A673 (cell line): Measurements from ENCODE around the gene MORC1. TPM values are rescaled to one million over a fixed set of nuclear protein-coding genes. Genes with fewer than 3 reads are reported as not detected.

Source experiments
- BruUV-seq: library from RNA; stranded (reverse); fragments of 400-500 nt; replicated peaks from 2 replicates; lab custom pipeline; 2021; lab: Mats Ljungman, UMichigan
- CTCF ChIA-PET: fragments of 300-600 bp; sonication (Branson Sonifier 250); formaldehyde crosslinking; loops from one replicate; lab custom pipeline; 2022; ENCODE audit warnings: antibody characterized with exemption; lab: Charles Lee
- POLR2A ChIA-PET: fragments of 300-600 bp; sonication (Branson Sonifier 250); formaldehyde crosslinking; loops from one replicate; lab custom pipeline; 2022; ENCODE audit warnings: antibody characterized with exemption; ENCODE audit not compliant: low non-redundant PET; lab: Charles Lee
- DNase-seq: peaks from one replicate; pipeline ENCODE4 v3.0.0-alpha.2; 2015; ENCODE audit warnings: low spot score
- H3K27ac ChIP-seq: fragments of 200-600 bp; sonication (generic); 2 replicates; pipeline ENCODE4 v1.5.1; 2016; ENCODE audit warnings: mixed run types, low read depth, mild to moderate bottlenecking, mixed read lengths, antibody characterized with exemption, low read length; ENCODE audit not compliant: poor library complexity, severe bottlenecking
- H3K27me3 ChIP-seq: fragments of 200-600 bp; sonication (generic); replicated peaks from 2 replicates; pipeline ENCODE4 v1.6.1; 2017; ENCODE audit warnings: mixed run types, low read depth, mild to moderate bottlenecking, mixed read lengths, antibody characterized with exemption, low read length; ENCODE audit not compliant: insufficient read depth, poor library complexity
- H3K36me3 ChIP-seq: fragments of 200-600 bp; sonication (generic); 2 replicates; pipeline ENCODE4 v1.6.1; 2016; ENCODE audit warnings: mixed run types, mild to moderate bottlenecking, mixed read lengths, antibody characterized with exemption, low read length; ENCODE audit not compliant: insufficient read depth, poor library complexity, severe bottlenecking
- H3K4me1 ChIP-seq: fragments of 200-600 bp; sonication (generic); 2 replicates; pipeline ENCODE4 v1.6.1; 2017; ENCODE audit warnings: mixed run types, mild to moderate bottlenecking, mixed read lengths, antibody characterized with exemption, low read length; ENCODE audit not compliant: insufficient read depth, poor library complexity, severe bottlenecking
- H3K4me3 ChIP-seq: fragments of 200-600 bp; sonication (generic); 2 replicates; pipeline ENCODE4 v1.5.1; 2016; ENCODE audit warnings: low read depth, mixed run types, mild to moderate bottlenecking, mixed read lengths, low read length; ENCODE audit not compliant: poor library complexity, severe bottlenecking
- H3K9me3 ChIP-seq: fragments of 200-600 bp; sonication (generic); 2 replicates; pipeline ENCODE4 v1.6.1; 2016; ENCODE audit warnings: mixed run types, low read depth, mild to moderate bottlenecking, mixed read lengths, antibody characterized with exemption, low read length; ENCODE audit not compliant: poor library complexity, severe bottlenecking
- CTCF ChIP-seq: fragments of 300-800, 200-600 bp; sonication (generic); conservative IDR thresholded peaks from 2 replicates; pipeline ENCODE4 v1.5.1; 2017; ENCODE audit warnings: low read depth, mild to moderate bottlenecking, antibody characterized with exemption, low read length, moderate library complexity, mixed read lengths
- EZH2 ChIP-seq: fragments of 200-600 bp; sonication (generic); IDR thresholded peaks from 2 replicates; pipeline ENCODE4 v1.6.1; 2017; ENCODE audit warnings: borderline replicate concordance, low read depth, mild to moderate bottlenecking, mixed read lengths, antibody characterized with exemption, low read length; ENCODE audit not compliant: poor library complexity, severe bottlenecking
- intact Hi-C: fragments of 100-400 bp; cut with micrococcal nuclease; formaldehyde crosslinking; loops from one replicate; pipeline ENCODE4 v1.10.0; 2022; ENCODE audit not compliant: unreplicated experiment
- total RNA-seq: library from RNA; stranded (reverse); gene quantifications from 2 replicates; pipeline ENCODE4 v1.2.3, GENCODE V29; 2021

MORC1 gene
- total RNA-seq, 1 experiment from 2014 or later: 0.88 TPM

- Histone ChIP-seq H3K36me3 (no peaks in the 10 kb centered on the region), H3K9me3 (no peaks in the 10 kb centered on the region), H3K27me3 (no peaks in the 10 kb centered on the region), H3K27ac (no peak overlapping the region), H3K4me3 (no peak overlapping the region), H3K4me1 (no peaks in the 10 kb centered on the region)
- CTCF ChIA-PET: no interaction called here
- no peak for TF ChIP-seq CTCF
- TF ChIP-seq EZH2: no peak
- no TSS peak for BruUV-seq
- intact Hi-C loops: no loop called here
- no peak for DNase-seq
- POLR2A ChIA-PET: no interaction called here
Measured at GRCh38 chr3:109115451-109115850, 2.5 kb downstream of the MORC1 start.

DNA sequence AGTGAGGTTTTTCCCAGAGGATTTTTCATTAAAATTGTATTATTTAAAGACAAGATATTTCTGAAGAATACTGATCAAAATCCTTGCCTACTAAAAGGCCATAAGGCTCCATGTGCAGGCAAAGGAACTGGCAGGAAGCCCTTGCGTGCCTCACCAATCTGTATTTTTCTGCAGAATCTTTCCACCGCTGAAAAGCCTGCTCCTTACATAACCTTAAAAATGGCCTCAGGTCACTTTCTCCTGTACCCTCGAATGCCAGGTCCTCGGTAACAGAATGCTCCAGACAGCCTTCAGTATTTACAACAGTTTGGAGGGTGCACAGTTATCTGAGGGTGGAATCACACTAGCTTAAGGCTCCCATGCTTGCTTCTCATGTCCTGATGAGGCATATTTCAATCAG is 3.2 kb downstream of the MORC1 start:
- CTCF ChIA-PET: no interaction called here
- intact Hi-C loops: no loop called here

GRCh38 chr3:109112946-109113760 is 4.8 kb downstream of the MORC1 start:
- ChIA-PET POLR2A (no interaction called here), CTCF (no interaction called here)
- intact Hi-C loops: no loop called here
- no peak for DNase-seq
- Histone ChIP-seq H3K4me3 (no peak overlapping the region), H3K27ac (no peak overlapping the region), H3K27me3 (no peaks in the 10 kb centered on the region), H3K4me1 (no peaks in the 10 kb centered on the region), H3K36me3 (no peaks in the 10 kb centered on the region), H3K9me3 (no peaks in the 10 kb centered on the region)
- no TSS peak for BruUV-seq
- TF ChIP-seq EZH2 (no peak), CTCF (no peak)

More for the DNA sequence above, 3.2 kb downstream of the MORC1 start:
- Histone ChIP-seq H3K9me3 (no peaks in the 10 kb centered on the region), H3K4me3 (no peak overlapping the region), H3K4me1 (no peaks in the 10 kb centered on the region), H3K27ac (no peak overlapping the region), H3K36me3 (no peaks in the 10 kb centered on the region), H3K27me3 (no peaks in the 10 kb centered on the region)
- no TSS peak for BruUV-seq
- no peak for DNase-seq
- POLR2A ChIA-PET: no interaction called here
- TF ChIP-seq EZH2 (no peak), CTCF (no peak)
